HG03469 (cell line): ENCODE results near the gene SSTR4.

Experiments used
- ATAC-seq: cut with Tn5 transposase; IDR thresholded peaks from one replicate; pipeline ENCODE4 v1.9.1; 2021; ENCODE audit warnings: mild to moderate bottlenecking, moderate library complexity, moderate number of reproducible peaks; ENCODE audit not compliant: unreplicated experiment

Gene SSTR4

DNA sequence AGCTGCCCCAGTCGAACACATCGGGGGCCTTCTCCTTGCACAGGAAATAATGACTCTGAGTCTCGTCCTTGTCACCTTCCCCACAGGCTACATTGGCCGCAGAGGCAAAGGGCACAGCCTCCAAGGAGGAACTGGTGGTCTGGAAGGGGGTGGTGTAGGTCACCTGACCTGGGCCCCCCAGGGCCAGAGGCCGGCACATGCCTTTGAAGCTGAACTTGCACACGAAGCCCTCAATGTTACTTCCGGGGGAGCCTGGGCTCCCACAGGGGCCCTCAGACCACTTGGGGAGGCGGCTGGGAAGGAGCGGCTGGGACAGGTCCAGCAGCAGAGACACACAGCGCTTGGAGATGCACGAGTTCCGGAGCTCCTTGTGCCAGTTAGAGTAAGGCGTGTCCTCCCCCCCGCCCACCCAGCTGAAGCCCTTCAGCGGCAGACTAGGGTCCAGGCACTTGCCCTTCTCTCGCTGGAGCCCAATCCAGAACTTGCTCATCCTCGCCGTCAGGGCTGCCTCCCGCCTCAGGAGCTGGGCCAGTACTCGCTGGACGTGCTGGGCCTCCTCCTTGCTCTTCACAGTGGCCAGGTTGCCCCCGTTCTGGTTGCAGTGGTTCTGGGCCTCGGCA is 50.4 kb downstream of the SSTR4 start:
- ATAC-seq, result no peak

DNA sequence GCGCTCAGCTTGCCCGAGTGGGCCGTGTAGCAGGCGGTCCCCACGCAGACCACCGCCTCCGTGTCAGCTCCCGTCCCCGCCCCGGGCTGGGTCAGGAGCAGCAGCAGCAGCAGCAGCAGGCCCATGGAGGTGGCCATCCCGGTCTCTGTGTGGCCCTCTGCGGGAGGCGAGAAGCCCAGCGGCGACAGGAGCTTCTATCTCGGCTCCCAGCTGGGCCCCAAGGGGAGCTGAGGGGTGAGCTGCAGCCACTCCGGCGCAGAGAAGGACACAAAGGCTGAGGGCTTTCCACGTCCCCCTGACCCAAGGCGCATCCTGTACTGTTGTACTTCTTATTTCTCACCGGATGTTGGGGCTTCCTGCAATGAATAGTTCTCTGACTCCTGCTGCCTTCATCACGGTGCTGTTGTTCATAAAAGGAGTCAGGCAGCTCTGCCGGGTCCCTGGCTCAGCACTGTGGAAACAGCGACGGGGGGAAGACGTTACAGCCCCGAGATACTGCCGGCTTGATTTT is 51.0 kb downstream of the SSTR4 start, which contains the start of gene CD93:
Gene CD93, minus strand, starts transcription at position 269 of the 511 bp plus-strand sequence. Its CDS starts 132 bp downstream, at position 137.
- no peak for ATAC-seq

DNA sequence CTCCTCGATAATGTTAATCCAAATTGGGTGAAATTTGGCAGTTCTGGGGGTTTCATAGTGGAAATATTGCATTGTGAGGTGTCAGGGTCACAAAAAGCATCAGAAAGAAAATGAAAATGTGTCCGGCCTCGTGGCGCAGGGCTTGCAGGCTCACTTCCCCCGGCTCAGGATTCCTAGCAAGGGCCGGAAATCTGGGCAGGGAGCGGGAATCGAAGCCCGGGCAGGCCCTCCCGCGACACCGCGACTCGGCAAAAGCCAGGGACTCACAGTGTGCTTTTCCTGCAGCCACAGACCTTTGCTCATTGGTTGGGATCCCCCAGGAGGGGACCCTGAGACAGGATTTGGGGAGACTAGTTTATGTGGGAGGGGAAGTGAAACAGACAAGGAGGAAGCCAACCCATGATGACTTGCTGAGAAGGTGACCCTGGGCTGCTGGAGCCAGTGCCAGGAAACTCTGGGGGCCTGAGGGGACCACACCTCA is 51.9 kb downstream of the SSTR4 start:
- no peak for ATAC-seq

DNA sequence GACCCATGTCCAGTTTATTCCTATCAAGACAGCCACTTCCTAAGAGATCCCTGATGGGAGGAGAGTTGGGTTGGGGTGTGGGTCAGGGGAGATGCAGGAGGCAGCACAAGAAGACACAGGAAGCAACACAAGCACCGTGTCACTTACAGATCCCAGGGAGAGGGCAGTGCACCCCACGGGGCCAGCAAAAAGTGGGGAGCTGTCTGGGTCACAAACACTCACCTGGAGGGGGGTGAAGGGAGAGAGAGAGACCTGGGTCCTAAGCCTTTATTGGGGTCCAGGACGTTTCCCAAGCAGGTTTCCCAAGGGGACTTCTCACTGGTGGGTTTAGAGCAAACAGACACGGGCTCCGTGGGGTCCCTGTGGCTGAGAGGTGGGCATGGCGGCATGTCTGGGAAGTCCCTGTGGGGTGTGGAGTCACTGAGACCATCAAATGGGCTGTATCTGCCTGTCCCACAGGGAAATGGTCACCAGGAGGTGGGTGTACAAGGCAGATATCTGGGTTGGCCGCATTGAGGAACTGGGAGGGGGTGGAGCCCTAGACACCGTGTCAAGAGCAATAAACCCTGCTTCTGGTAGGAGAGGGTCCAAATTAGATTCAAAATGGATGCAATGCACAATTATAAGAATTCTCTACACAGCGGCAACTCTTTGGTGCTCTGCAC is 52.6 kb downstream of the SSTR4 start:
- ATAC-seq, result no peak
